NCI-H526 treated with DMSO at 0.1 percent for 48 hours (cell line): ENCODE measurements around the gene FMNL1.

ENCODE experiments used
- DNase-seq: peaks from one replicate; lab custom pipeline; 2025; lab: John Stamatoyannopoulos, UW

FMNL1 gene

GRCh38 chr17:45256114-45256966, 34.7 kb downstream of the FMNL1 start:
- DNase-seq, result no peak

DNA sequence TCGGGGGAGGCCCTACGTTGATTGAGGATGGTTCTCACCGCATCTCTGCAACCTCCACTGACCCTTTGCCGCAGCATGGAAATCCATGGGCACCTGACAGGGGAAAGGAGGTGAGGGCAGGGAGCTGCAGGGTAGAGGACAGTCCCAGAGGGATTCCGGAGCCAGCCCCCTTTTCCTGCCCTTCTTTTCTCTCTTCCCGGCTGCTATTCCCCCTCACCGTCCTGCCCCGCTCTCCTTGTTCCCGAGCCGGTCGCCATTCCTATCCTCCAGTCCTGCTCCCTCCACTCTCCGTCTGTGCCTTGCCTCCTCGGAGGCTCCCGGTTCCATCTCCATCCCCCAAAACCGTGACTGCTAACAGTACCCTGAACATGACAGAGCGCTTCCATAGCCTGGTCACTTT, 35.4 kb downstream of the FMNL1 start:
- no peak for DNase-seq

- no peak for DNase-seq
Observed at GRCh38 chr17:45258981-45259380, 37.3 kb downstream of the FMNL1 start.

DNA sequence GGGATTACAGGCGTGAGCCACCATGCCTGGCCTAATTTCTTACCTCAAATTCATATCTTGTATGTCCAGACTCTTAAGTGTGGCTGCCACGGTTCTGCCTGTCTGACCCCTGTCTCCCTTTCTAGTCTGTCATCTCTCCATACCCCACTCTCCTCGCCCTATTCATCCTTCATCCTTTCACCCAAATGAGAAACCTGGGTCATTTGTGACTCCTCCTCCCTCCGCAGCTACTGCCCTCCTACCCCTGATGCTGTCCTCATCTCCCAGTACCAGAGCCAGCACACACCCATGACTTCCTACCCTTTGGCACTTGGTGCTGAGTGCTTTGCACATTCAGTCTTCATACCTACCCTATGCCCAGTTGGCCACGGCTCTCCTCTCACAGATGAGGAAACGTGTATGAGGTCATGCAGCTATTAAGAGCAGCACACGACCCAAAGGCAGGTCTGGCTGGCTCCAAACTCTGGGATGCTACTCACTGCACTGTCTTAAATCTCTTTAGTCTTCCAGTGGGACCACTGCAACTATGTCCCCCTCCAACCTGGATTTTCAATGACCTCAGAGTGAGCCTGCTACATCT, 38.6 kb downstream of the FMNL1 start:
- DNase-seq, result no peak

DNA sequence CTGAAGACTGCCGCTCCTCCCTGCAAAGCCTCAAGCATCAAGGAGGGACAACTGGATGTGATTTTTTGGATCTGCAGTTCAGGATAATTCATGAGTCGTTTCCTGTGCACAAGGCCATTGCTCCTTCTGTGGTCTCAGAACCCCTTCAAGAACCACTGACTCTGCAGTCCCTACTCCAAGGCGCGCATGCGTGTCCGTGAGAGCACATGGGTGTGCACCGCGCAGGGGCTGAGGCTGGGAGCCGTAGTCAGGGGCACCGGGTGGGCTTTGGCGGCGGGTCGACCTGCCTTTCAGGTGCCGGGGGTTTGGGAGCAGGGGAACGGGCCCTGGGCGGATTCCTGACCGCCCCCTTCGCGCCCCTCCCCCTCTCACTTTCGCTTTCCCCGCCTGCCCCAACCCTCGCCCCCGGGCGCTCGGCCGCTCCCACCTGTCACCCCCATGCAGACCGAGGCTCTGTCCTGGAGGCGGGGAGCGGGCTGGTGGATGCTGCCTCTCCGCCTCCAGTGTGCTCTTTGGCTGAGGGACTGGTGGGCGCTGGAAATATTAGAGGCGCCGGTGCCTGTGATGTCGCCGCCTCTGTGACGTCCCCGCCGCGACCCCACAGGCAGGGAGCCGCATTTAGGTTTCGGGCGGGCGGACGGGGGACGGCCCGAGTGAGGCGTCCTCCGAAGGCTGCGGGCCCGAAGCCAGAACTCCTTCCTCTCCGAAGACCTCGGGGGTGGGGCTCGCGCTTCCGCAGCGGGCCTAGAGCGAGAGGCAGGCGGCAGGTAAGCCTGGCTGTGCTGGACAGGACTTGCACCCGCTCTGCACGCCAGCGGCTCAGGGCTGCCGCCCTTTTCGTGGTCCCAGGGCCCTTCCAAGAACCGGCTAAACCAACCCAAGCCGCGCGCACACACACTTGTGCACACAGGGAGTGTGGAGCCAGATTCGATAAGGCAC, 40.2 kb downstream of the FMNL1 start, which contains the start of gene SPATA32:
Gene SPATA32, minus strand, starts transcription at position 518 of the 939 bp plus-strand sequence. Its CDS starts 78 bp downstream, at position 440.
- DNase-seq, result no peak

GRCh38 chr17:45262516-45263476, 41.1 kb downstream of the FMNL1 start:
- no peak for DNase-seq

DNA sequence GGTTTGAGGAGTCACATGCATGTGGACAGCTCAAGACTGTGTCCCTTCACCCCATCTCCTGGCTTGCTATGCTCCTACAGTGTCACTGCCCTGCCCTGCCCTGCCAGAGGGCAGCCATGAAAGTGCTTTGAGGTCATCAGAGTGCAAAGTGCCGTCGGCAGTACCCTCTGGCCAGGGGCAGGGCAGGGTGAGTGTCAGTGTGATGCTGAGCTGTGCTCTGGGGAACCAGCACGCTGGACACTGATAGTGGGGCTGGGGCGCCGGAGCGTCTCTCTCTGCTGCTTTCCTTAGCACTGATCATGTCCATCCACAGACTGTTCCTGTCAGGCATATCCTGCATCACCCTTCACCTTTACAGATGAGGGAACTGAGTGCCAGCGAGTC, 41.8 kb downstream of the FMNL1 start:
- no peak for DNase-seq

DNA sequence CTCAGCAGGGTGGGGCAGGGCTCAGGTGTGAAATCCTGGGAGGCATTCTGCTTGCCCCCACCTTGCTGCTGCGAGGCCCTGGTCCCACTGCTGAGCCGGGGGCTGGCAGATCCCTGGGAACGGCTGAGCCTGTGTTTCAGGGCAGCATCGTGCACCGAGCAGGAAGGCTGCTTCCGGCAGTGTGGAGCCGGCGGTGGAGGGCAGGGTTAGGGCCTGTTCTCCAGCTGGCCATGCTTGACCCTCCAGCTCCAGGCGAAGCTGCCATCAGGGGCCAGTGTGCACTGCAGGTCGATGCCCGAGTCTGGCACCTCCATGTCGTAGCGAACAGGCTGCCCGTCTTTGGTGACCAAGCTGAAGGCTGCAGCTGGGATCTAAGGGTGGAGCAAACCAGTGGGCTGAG, 42.7 kb downstream of the FMNL1 start:
- DNase-seq, result no peak

GRCh38 chr17:45264988-45265387, 43.3 kb downstream of the FMNL1 start:
- no peak for DNase-seq

DNA sequence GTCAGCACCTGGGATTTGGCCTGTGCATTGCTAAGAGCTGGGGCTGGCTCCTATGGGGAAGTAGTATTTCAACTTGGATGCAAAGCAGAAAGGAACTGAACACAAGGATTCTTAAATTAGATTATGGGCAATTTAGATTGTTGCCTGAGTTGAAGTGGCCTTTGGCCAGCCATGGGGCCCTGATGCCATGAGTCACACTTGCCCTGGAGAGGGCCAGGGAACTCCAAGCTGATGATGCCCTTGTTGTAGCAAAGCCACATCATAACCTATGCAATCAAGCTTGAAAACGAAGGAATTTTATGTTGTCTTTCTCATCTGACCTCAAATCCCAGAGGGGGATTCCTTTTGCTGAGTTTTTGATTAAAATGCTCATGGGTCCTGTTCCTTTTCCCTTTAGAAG, 44.1 kb downstream of the FMNL1 start:
- no peak for DNase-seq

- DNase-seq, result no peak
Observed at GRCh38 chr17:45266372-45266926, 44.8 kb downstream of the FMNL1 start.

GRCh38 chr17:45267436-45268055, 45.9 kb downstream of the FMNL1 start:
- no peak for DNase-seq

- DNase-seq, result no peak
Observed at GRCh38 chr17:45269912-45270311, 48.2 kb downstream of the FMNL1 start.

GRCh38 chr17:45270828-45271418, 49.2 kb downstream of the FMNL1 start:
- peak; percentile 6 for DNase-seq

- no peak for DNase-seq
Observed at GRCh38 chr17:45271603-45272002, 49.9 kb downstream of the FMNL1 start.

DNA sequence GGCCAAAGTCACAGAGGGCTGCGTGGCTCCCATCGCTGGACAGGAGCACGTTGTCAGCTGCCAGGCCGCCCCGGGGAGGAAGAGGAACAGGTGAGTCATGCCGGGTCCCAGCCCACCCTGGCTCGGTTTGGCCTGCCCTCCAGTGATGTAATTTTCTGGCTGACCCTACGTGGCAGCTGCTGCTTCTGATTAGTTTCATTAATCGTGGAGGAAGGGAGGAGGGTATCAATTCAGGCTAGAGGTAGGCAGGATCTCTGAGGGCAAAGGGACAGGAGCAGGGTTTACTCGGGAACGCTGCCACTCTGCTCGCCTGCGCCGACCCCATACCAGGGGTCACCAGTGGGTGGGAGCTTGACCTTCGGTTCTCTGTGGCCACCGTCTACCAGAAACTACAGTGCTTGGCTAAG, 51.9 kb downstream of the FMNL1 start:
- DNase-seq, result no peak

DNA sequence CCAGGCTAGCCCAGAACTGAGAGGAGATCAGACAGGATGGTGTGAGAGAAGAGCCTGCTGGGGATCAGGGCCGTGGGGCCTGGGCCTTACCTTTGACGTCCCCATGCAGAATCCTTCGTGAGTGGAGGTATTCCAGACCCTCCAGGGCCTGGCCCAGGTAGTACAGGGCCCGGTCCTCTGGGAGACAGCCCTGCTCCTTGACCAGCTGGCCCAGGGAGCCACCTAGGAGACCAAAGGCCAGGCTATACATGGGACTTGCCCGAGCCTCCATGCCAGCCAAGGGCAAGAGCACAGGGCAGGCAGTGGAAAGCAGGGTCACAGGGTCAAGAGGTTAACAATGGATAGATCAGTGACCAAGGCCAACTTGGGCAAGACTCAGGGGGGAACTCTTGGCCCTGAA, 52.3 kb downstream of the FMNL1 start:
- DNase-seq, result no peak

GRCh38 chr17:45276031-45276430, 54.3 kb downstream of the FMNL1 start:
- no peak for DNase-seq

DNA sequence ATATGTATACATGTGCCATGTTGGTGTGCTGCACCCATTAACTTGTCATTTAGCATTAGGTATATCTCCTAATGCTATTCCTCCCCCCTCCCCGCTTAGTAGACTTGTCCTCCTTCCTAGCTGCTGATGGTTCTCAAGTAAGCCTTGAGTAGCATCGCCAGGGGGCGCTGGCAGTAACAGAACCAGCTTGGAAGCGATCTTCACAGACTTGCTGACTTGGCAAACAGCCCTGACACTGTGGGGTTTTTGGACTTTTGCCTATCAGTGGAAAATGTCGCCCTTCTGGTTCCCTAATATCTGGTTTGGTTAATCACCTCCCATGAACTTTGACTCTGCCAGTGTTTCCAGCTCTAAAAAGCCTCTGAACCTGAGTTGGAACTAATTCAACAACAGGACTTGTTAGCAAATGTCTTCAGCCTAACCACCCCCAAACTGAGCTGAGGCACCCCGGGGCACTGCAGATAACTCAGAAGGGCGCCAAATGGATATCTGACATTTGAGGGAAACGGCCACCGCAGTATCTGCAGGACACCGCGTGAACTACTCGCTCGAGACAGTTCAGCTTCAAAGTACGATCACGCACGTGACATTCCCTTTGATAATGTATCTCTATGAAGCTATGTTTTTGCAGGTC, 55.6 kb downstream of the FMNL1 start:
- DNase-seq, result peak; percentile 72

GRCh38 chr17:45277992-45278391, 56.3 kb downstream of the FMNL1 start:
- no peak for DNase-seq
